IgD-negative memory B cell (primary cell): ENCODE measurements around the gene PBX3. TPM values are rescaled to one million over a fixed set of nuclear protein-coding genes. Genes with fewer than 3 reads are reported as not detected.

Experiments used
- H3K27ac Mint-ChIP-seq, 3 donors: one replicate each; pipeline ENCODE4 v1.8.0; 2020 to 2022; ENCODE audit warnings: mild to moderate bottlenecking in 3 of 3, mixed read lengths in 3 of 3, moderate library complexity in 1 of 3
- H3K27me3 Mint-ChIP-seq: one replicate; pipeline ENCODE4 v1.8.0; 2021; ENCODE audit warnings: mixed read lengths
- H3K36me3 Mint-ChIP-seq: one replicate; pipeline ENCODE4 v1.8.0; 2020; ENCODE audit warnings: mild to moderate bottlenecking, mixed read lengths
- H3K4me1 Mint-ChIP-seq, 3 donors: one replicate each; pipeline ENCODE4 v1.8.0; 2020 to 2022; ENCODE audit warnings: mixed read lengths in 3 of 3, mild to moderate bottlenecking in 1 of 3
- H3K4me3 Mint-ChIP-seq, 4 donors: one replicate each; pipeline ENCODE4 v1.8.0; 2020 to 2022; ENCODE audit warnings: mild to moderate bottlenecking in 4 of 4, mixed read lengths in 4 of 4, moderate library complexity in 3 of 4
- H3K9me3 Mint-ChIP-seq, 3 donors: one replicate each; pipeline ENCODE4 v1.8.0; 2020 to 2021; ENCODE audit warnings: mixed read lengths in 3 of 3, mild to moderate bottlenecking in 1 of 3
- polyA plus RNA-seq: library from polyadenylated mRNA; unstranded; fragments of 300-500 nt; fragmentation: Illumina TruSeq; gene quantifications from one replicate; pipeline ENCODE4 v1.2.3, GENCODE V29; 2021

The PBX3 gene
- polyA plus RNA-seq, 1 donor from 2014 or later = 7.2 TPM

DNA sequence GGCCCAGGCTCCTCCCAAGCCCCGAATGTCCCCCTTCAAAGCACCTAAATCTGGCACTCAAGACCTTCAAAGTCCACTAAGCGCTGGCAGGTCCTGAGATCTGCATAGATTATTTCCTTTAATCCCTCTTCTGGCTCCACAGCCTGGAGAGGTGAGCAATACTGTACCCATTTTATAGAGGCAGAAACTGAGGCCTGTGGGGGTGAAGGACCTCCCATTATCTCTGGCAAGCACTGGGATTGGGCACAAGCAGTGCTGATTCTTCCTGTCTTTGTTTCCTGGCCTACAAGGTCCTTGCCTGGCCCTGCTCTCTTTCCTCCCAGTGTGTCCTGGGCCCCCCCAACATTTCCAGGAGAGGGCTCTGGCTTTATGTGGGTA, 252.3 kb downstream of the PBX3 start:
- H3K4me1 Mint-ChIP-seq = no peaks in the 10 kb centered on the region
- H3K9me3 Mint-ChIP-seq = no peaks in the 10 kb centered on the region
- peaks cover 6% of the 10 kb centered on the region for H3K27me3 Mint-ChIP-seq
- H3K36me3 Mint-ChIP-seq = no peaks in the 10 kb centered on the region
- H3K4me3 Mint-ChIP-seq = no peak overlapping the region
- peak overlapping the region in 1 of 3 donors; percentile 7 for H3K27ac Mint-ChIP-seq

DNA sequence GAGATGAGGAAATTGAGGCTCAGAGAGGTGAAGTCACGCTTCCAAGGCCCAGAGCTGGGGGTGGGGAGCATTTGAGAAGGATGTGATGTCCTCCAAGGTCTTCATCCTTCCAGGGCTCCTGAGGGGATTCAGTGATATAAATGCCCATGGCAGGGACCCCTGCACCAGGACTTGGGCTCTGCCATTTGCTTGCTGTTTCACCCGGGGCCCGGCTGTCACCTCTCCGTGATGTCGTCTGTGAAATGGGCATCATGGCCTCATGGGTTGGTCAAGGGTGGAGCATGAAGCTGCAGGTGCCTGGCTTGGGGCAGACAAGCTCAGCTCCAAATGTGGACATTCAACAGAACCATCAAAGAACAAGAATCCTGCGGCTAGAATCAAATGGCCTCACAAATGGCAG, 253.1 kb downstream of the PBX3 start:
- peaks cover 6% of the 10 kb centered on the region for H3K27me3 Mint-ChIP-seq
- H3K4me3 Mint-ChIP-seq = no peak overlapping the region
- H3K36me3 Mint-ChIP-seq = no peaks in the 10 kb centered on the region

GRCh38 chr9:126000731-126001580, 253.8 kb downstream of the PBX3 start:
- Mint-ChIP-seq H3K9me3 (peaks cover 0 to 2% (median 0%) of the 10 kb centered on the region in 3 donors), H3K27me3 (peaks cover 4% of the 10 kb centered on the region), H3K4me1 (no peaks in the 10 kb centered on the region), H3K4me3 (no peak overlapping the region), H3K36me3 (no peaks in the 10 kb centered on the region), H3K27ac (no peak overlapping the region)

More for the DNA sequence above, 253.1 kb downstream of the PBX3 start:
- no peaks in the 10 kb centered on the region for H3K4me1 Mint-ChIP-seq
- peaks cover 0 to 2% (median 0%) of the 10 kb centered on the region in 3 donors for H3K9me3 Mint-ChIP-seq
- no peak overlapping the region for H3K27ac Mint-ChIP-seq

GRCh38 chr9:126001581-126002225, 254.5 kb downstream of the PBX3 start:
- no peaks in the 10 kb centered on the region for H3K36me3 Mint-ChIP-seq
- no peaks in the 10 kb centered on the region for H3K4me1 Mint-ChIP-seq
- peaks cover 2% of the 10 kb centered on the region for H3K27me3 Mint-ChIP-seq
- no peak overlapping the region for H3K27ac Mint-ChIP-seq
- peaks cover 0 to 2% (median 0%) of the 10 kb centered on the region in 3 donors for H3K9me3 Mint-ChIP-seq
- H3K4me3 Mint-ChIP-seq = no peak overlapping the region

GRCh38 chr9:126002476-126003350, 255.5 kb downstream of the PBX3 start:
- Mint-ChIP-seq H3K27ac (no peak overlapping the region), H3K4me3 (no peak overlapping the region), H3K9me3 (peaks cover 0 to 6% (median 2%) of the 10 kb centered on the region in 3 donors), H3K27me3 (peaks cover 2% of the 10 kb centered on the region), H3K4me1 (no peaks in the 10 kb centered on the region), H3K36me3 (peaks cover 2% of the 10 kb centered on the region)

- no peak overlapping the region for H3K27ac Mint-ChIP-seq
- H3K4me1 Mint-ChIP-seq = no peaks in the 10 kb centered on the region
- peaks cover 4% of the 10 kb centered on the region for H3K36me3 Mint-ChIP-seq
- peaks cover 5% of the 10 kb centered on the region for H3K27me3 Mint-ChIP-seq
- no peak overlapping the region for H3K4me3 Mint-ChIP-seq
- H3K9me3 Mint-ChIP-seq = peaks cover 10 to 19% (median 11%) of the 10 kb centered on the region in 3 donors
Observed at GRCh38 chr9:126009047-126009446, 261.9 kb downstream of the PBX3 start.

- Mint-ChIP-seq H3K4me1 (no peaks in the 10 kb centered on the region), H3K27me3 (peaks cover 5% of the 10 kb centered on the region), H3K27ac (no peak overlapping the region), H3K4me3 (no peak overlapping the region), H3K9me3 (peaks cover 0 to 3% (median 2%) of the 10 kb centered on the region in 3 donors), H3K36me3 (no peaks in the 10 kb centered on the region)
Observed at GRCh38 chr9:126014726-126015125, 267.6 kb downstream of the PBX3 start.

DNA sequence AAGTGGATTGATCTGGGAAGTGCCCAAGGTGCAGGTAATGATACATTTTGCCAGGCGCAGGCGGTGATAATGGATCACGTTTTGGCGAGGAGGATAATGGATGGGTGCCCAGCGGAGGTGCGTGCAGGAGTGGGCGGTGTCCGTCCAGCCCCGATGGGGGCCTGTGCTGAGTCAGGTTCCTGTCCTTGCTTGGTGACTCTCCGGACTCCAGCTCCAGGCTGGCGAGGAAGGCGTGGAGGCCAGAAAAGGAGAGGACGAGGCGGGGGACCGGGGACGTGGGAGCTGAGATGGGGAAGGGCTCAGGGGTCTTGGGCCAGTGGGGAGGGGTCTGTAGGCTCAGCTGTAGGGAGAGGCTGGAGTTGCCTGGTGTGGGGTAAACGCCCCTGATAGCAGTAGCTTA, 268.3 kb downstream of the PBX3 start:
- no peaks in the 10 kb centered on the region for H3K4me1 Mint-ChIP-seq
- H3K27me3 Mint-ChIP-seq = peaks cover 5% of the 10 kb centered on the region
- H3K36me3 Mint-ChIP-seq = no peaks in the 10 kb centered on the region
- H3K27ac Mint-ChIP-seq = no peak overlapping the region
- H3K9me3 Mint-ChIP-seq = peaks cover 0 to 2% (median 1%) of the 10 kb centered on the region in 3 donors
- H3K4me3 Mint-ChIP-seq = no peak overlapping the region

DNA sequence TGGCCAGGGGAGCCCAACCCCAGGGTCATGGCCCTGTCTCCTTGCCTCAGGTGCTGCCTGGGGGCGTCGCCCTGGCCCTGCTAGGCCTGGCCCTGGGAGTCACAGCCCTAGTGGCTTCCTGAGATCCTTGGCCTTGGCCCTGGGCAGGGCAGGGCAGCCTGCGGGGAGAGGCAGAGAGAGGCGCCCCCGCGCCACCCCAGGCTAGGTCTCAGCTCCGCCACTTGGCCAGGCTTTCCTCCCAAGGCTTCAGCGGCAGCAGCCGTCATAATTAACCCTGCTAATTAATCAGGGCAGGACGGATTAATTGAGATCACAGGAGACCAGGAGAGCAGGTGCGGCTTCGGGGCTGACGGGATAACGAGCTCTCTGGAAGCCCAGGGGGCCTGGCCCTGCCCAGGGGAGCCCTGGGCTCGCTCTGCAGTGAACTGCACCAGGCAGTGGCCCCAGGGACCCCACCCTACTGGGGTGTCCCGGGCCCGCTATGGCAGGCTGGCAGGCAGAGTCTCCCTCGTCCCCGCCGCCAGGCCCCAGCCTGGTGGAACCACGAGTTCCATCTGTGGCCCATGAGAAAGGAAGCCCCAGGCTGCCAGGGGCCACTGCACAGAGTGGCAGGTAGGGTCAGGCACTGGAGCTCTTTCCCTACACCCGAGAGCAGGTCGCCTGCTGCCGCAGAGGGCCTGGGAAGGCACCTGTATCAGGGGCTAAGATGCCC, 269.6 kb downstream of the PBX3 start:
- Mint-ChIP-seq H3K36me3 (no peaks in the 10 kb centered on the region), H3K9me3 (peaks cover 0 to 2% (median 1%) of the 10 kb centered on the region in 3 donors), H3K27ac (peak overlapping the region in 1 of 3 donors; percentile 77), H3K4me3 (no peak overlapping the region), H3K4me1 (peaks cover 0 to 1% (median 0%) of the 10 kb centered on the region in 3 donors), H3K27me3 (peaks cover 7% of the 10 kb centered on the region)

Other genes with a start within 250 kb of the PBX3 start
- gene MAPKAP1, start 40.2 kb upstream of the PBX3 start, polyA plus RNA-seq = 74.7 TPM